H1 (cell line): ENCODE results near the gene TCF7L1.

Source experiments
- CHD1 ChIP-seq: IDR thresholded peaks from 2 replicates; pipeline ENCODE4 v1.6.1; 2012; ENCODE audit warnings: low read depth, low read length, improper control_type of control experiment
- CHD2 ChIP-seq: IDR thresholded peaks from 2 replicates; pipeline ENCODE4 v1.6.1; 2012; ENCODE audit warnings: low read length, improper control_type of control experiment
- CREB1 ChIP-seq: IDR thresholded peaks from 2 replicates; pipeline ENCODE4 v1.6.1; 2012; ENCODE audit warnings: inconsistent platforms
- EGR1 ChIP-seq: IDR thresholded peaks from 2 replicates; pipeline ENCODE4 v1.6.1; 2011; ENCODE audit warnings: low read depth, low read length, borderline replicate concordance
- GABPA ChIP-seq: IDR thresholded peaks from 2 replicates; pipeline ENCODE4 v1.6.1; 2011; ENCODE audit warnings: mild to moderate bottlenecking, low read length, moderate library complexity, borderline replicate concordance; ENCODE audit not compliant: insufficient read depth
- JUND ChIP-seq: IDR thresholded peaks from 2 replicates; pipeline ENCODE4 v1.6.1; 2011; ENCODE audit warnings: mild to moderate bottlenecking, improper control_type of control experiment, low read length
- POLR2A ChIP-seq, 2 experiments: IDR thresholded peaks; 1 replicate in 1 of 2; 2 replicates in 1 of 2; pipeline ENCODE4 v1.6.1; 2011; ENCODE audit warnings: low read depth in 2 of 2, low read length in 2 of 2, mild to moderate bottlenecking in 2 of 2; ENCODE audit errors: control extremely low read depth in 1 of 2
- POLR2AphosphoS5 ChIP-seq: IDR thresholded peaks from 2 replicates; pipeline ENCODE4 v1.6.1; 2011; ENCODE audit warnings: low read depth, low read length
- SIN3A ChIP-seq, 2 experiments: IDR thresholded peaks in 1 of 2; conservative IDR thresholded peaks in 1 of 2; 2 replicates each; pipeline ENCODE4 v1.6.1; 2011 to 2012; ENCODE audit warnings: low read length in 2 of 2, improper control_type of control experiment in 1 of 2, low read depth in 1 of 2, mild to moderate bottlenecking in 1 of 2
- SP1 ChIP-seq: IDR thresholded peaks from 2 replicates; pipeline ENCODE4 v1.6.1; 2011; ENCODE audit warnings: low read depth, low read length
- TF ChIP-seq, protein P1 (sequence below): IDR thresholded peaks from 2 replicates; pipeline ENCODE4 v1.6.1; 2011; ENCODE audit warnings: low read length, improper control_type of control experiment
- TF ChIP-seq, protein P2 (sequence below), 3 experiments: IDR thresholded peaks; 1 replicate in 2 of 3; 2 replicates in 1 of 3; pipeline versions ENCODE4 v1.5.1 to v1.6.1; 2011; ENCODE audit warnings: low read length in 3 of 3, mild to moderate bottlenecking in 3 of 3, inconsistent platforms in 2 of 3, low read depth in 1 of 3, moderate library complexity in 1 of 3; ENCODE audit not compliant: insufficient read depth in 1 of 3; ENCODE audit errors: control extremely low read depth in 1 of 3

DNA sequence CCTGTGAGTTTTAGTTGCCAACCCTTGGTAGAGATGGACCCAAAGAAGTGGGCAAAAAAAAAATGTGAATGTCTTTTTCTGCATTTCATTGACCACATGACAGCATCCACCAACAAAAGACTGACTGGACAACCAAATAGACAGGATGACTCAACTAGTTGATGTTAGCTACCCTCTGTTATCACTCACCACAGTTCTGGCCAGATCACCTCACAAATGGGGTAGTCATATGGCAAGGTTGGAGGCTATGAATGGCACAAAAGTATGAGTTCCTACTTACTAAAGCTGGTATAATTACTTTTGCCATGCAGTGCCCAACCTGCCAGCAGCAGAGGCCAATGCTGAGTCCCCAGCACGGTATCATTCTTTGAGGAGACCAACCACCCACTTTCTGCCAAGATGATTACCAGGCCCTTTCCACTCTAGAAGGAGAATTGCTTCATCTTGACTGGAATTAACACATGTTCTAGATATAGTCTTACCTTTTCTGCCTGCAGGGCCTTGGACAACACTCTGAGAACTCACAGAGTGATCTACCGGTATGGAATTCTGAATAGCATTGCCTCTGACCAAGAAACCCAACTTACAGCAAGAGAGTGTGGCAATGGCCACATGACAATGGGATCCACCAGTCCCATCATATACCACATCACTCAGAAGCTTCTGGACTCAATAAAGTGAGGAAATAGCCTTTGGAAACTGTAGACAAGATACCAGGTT is 20.1 kb upstream of the TCF7L1 start:
- TF ChIP-seq GABPA (no peak), SIN3A (conservative IDR thresholded peaks at IDR 0.05 in 1 of 2, IDR thresholded peaks at IDR 0.05 in 1 of 2; ENCODE audit: low read depth in 1 of 2, low read length in 2 of 2) (no peak), CHD2 (no peak), CREB1 (no peak), CHD1 (no peak), POLR2AphosphoS5 (no peak), JUND (no peak), POLR2A (IDR thresholded peaks at IDR 0.05; ENCODE audit: control extremely low read depth in 1 of 2, low read depth in 2 of 2, low read length in 2 of 2) (no peak), SP1 (no peak), EGR1 (no peak)
- TF ChIP-seq, protein P1, sequence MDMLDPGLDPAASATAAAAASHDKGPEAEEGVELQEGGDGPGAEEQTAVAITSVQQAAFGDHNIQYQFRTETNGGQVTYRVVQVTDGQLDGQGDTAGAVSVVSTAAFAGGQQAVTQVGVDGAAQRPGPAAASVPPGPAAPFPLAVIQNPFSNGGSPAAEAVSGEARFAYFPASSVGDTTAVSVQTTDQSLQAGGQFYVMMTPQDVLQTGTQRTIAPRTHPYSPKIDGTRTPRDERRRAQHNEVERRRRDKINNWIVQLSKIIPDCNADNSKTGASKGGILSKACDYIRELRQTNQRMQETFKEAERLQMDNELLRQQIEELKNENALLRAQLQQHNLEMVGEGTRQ, result no peak
- TF ChIP-seq, protein P2, sequence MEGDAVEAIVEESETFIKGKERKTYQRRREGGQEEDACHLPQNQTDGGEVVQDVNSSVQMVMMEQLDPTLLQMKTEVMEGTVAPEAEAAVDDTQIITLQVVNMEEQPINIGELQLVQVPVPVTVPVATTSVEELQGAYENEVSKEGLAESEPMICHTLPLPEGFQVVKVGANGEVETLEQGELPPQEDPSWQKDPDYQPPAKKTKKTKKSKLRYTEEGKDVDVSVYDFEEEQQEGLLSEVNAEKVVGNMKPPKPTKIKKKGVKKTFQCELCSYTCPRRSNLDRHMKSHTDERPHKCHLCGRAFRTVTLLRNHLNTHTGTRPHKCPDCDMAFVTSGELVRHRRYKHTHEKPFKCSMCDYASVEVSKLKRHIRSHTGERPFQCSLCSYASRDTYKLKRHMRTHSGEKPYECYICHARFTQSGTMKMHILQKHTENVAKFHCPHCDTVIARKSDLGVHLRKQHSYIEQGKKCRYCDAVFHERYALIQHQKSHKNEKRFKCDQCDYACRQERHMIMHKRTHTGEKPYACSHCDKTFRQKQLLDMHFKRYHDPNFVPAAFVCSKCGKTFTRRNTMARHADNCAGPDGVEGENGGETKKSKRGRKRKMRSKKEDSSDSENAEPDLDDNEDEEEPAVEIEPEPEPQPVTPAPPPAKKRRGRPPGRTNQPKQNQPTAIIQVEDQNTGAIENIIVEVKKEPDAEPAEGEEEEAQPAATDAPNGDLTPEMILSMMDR (IDR thresholded peaks at IDR 0.05; ENCODE audit: control extremely low read depth in 1 of 3, insufficient read depth in 1 of 3, low read depth in 1 of 3, low read length in 3 of 3), result no peak
